ENCODE results near the gene EHBP1L1. TPM values are rescaled to one million over a fixed set of nuclear protein-coding genes. Genes with fewer than 3 reads are reported as not detected.
A peak's percentile ranks its signal among the peaks of the same experiment; 100 is the strongest.

The EHBP1L1 gene
- total RNA-seq, 1 experiment from 2014 or later = 19.6 TPM

DNA sequence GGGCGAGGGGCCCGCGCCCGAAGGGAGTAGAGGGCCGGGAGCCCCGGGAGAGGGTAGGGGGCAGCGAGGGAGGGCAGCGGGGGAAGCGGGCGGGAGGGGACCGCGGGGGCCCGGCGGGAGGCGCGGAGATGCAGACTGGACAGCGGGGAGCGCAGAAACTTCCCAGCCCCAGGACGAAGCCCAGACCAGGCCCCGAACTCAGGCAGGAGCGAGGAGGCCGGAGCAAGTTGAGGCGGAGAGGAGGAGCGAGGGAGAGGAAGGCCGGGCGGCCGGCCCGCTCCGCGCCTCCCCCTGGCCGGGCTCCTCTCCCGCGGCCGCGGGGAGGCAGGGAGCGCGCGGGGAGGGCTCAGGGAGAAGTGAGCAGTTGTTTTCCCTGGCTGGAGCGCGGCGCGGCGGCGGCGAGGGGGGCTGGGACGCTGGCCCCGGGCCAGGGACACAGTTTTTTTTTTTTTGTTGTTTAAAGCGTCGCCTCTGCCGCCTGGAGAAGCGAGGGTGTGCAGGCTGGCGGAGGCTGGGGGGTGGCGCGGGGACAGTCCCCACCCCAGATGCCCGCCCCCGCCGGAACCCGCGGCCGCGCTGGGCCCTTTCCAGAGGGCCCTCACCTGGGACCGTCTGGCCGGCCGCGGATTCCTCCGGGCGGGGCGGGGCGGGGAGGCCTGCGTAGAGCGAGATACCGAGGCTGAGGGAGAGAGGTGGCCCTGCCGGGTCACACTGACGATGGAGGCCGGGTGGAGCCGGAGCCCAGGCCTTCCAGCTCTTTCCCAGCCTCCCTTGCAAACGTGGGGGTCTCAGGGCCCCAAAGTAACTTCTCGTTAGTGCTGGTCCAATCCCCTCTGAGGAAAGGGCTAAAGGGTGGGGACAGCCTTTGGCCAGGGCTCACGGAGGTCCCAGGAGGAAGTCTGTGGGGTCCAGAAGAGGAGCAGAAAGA lies 17.6 kb upstream of the EHBP1L1 start, which contains the start of gene LTBP3:
TSS of gene LTBP3 (minus strand) at position 358 of the 928 bp plus-strand sequence. CDS start 400 bp downstream, outside the sequence.
- Mint-ChIP-seq H3K4me3 (ENCODE audit: unreplicated experiment) (peak within 1 kb of the TSS; percentile 75), H3K27me3 (ENCODE audit: insufficient read depth, unreplicated experiment) (no peaks in the 10 kb centered on the region), H3K4me1 (ENCODE audit: low read depth, unreplicated experiment) (peaks cover 41% of the 10 kb centered on the region), H3K27ac (ENCODE audit: unreplicated experiment) (peak within 1 kb of the TSS; percentile 61), H3K9me3 (ENCODE audit: unreplicated experiment) (no peaks in the 10 kb centered on the region), H3K36me3 (ENCODE audit: insufficient read depth, unreplicated experiment) (peaks cover 19% of the 10 kb centered on the region)
- ChIA-PET POLR2A (interaction anchor here (0.6 to 1.3 kb wide), 2 partner anchors 14 to 33 kb away, joined by 3 to 4 read pairs; partner anchors contain the start of genes FAM89B and SCYL1), CTCF (interaction anchor here (0.9 kb wide), 1 partner anchor 14 kb away, joined by 3 read pairs; the partner anchor contains the start of gene FAM89B)
- peak within 1 kb of the TSS; percentile 70 for H3K4me3 ChIP-seq (ENCODE audit: low read depth, low read length)
- intact Hi-C loops (cut with micrococcal nuclease; ENCODE audit: unreplicated experiment) = loop anchor here (1.0 kb wide), 1 partner anchor 12 kb away; the partner anchor contains the start of gene ZNRD2
- BruUV-seq (replicated peaks) = no TSS peak
- H3K9me3 ChIP-seq = no peaks in the 10 kb centered on the region
- DNase-seq = peak; percentile 82 to 85
- peaks cover 57% of the 10 kb centered on the region for H3K4me1 ChIP-seq
- TF ChIP-seq, protein P1, sequence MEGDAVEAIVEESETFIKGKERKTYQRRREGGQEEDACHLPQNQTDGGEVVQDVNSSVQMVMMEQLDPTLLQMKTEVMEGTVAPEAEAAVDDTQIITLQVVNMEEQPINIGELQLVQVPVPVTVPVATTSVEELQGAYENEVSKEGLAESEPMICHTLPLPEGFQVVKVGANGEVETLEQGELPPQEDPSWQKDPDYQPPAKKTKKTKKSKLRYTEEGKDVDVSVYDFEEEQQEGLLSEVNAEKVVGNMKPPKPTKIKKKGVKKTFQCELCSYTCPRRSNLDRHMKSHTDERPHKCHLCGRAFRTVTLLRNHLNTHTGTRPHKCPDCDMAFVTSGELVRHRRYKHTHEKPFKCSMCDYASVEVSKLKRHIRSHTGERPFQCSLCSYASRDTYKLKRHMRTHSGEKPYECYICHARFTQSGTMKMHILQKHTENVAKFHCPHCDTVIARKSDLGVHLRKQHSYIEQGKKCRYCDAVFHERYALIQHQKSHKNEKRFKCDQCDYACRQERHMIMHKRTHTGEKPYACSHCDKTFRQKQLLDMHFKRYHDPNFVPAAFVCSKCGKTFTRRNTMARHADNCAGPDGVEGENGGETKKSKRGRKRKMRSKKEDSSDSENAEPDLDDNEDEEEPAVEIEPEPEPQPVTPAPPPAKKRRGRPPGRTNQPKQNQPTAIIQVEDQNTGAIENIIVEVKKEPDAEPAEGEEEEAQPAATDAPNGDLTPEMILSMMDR (IDR thresholded peaks at IDR 0.05; ENCODE audit: insufficient read depth in 1 of 2, low read depth in 1 of 2, low read length in 1 of 2, severe bottlenecking in 1 of 2, unreplicated experiment in 1 of 2) = no peak
- no peaks in the 10 kb centered on the region for H3K36me3 ChIP-seq (ENCODE audit: control insufficient read depth, insufficient read depth, low read length)
- H3K27me3 ChIP-seq (replicated peaks; ENCODE audit: control insufficient read depth, insufficient read depth, low read length) = no peaks in the 10 kb centered on the region

DNA sequence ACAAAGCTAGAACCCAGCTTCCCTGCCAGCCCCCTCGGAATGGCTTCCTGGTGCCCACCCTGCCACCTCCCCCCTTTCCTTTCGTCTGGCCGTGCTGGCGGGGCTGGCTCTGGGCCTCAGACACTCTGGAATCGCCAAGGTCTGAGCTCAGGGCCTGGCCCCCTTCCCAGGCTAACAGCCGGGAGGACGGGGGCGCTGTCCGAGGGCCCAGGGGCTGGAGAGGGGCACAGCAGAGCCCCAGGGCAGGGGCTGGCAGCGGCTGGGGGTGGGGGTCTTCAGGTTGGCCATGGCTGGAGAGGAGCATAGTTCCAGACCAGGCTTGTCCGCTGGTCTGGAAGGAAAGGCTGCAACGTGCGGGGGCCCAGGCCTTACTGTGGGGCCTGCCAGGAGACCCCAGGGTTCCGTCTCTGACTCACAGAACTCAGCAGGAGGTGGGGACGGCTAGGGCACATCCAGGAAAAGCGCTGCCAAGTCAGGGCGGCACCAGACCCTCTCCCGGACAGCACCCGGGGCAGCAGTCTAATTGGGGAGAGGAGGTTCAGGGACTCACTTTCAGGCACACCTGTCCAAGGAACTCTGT lies 16.8 kb upstream of the EHBP1L1 start:
- CTCF ChIA-PET = interaction anchor here (0.9 kb wide), 1 partner anchor 14 kb away, joined by 3 read pairs; the partner anchor contains the start of gene FAM89B
- peak overlapping the region; percentile 61 for H3K27ac Mint-ChIP-seq (ENCODE audit: unreplicated experiment)
- Histone ChIP-seq H3K9me3 (no peaks in the 10 kb centered on the region), H3K27me3 (replicated peaks; ENCODE audit: control insufficient read depth, insufficient read depth, low read length) (no peaks in the 10 kb centered on the region), H3K4me3 (ENCODE audit: low read depth, low read length) (peak overlapping the region; percentile 70), H3K4me1 (peaks cover 57% of the 10 kb centered on the region), H3K36me3 (ENCODE audit: control insufficient read depth, insufficient read depth, low read length) (no peaks in the 10 kb centered on the region)
- H3K4me3 Mint-ChIP-seq (ENCODE audit: unreplicated experiment) = peak overlapping the region; percentile 75
- TSS peak; percentile 92 for BruUV-seq (replicated peaks)
- DNase-seq = no peak
- TF ChIP-seq, protein P1 (IDR thresholded peaks at IDR 0.05; ENCODE audit: insufficient read depth in 1 of 2, low read depth in 1 of 2, low read length in 1 of 2, severe bottlenecking in 1 of 2, unreplicated experiment in 1 of 2) = no peak
- intact Hi-C loops (cut with micrococcal nuclease; ENCODE audit: unreplicated experiment) = loop anchor here (1.0 kb wide), 1 partner anchor 11 kb away; the partner anchor contains the start of gene ZNRD2
- H3K27me3 Mint-ChIP-seq (ENCODE audit: insufficient read depth, unreplicated experiment) = no peaks in the 10 kb centered on the region
- H3K9me3 Mint-ChIP-seq (ENCODE audit: unreplicated experiment) = no peaks in the 10 kb centered on the region
- peaks cover 41% of the 10 kb centered on the region for H3K4me1 Mint-ChIP-seq (ENCODE audit: low read depth, unreplicated experiment)
- peaks cover 19% of the 10 kb centered on the region for H3K36me3 Mint-ChIP-seq (ENCODE audit: insufficient read depth, unreplicated experiment)
- POLR2A ChIA-PET = interaction anchor here (1.3 kb wide), 1 partner anchor 13 kb away, joined by 4 read pairs; the partner anchor contains the start of gene FAM89B

DNA sequence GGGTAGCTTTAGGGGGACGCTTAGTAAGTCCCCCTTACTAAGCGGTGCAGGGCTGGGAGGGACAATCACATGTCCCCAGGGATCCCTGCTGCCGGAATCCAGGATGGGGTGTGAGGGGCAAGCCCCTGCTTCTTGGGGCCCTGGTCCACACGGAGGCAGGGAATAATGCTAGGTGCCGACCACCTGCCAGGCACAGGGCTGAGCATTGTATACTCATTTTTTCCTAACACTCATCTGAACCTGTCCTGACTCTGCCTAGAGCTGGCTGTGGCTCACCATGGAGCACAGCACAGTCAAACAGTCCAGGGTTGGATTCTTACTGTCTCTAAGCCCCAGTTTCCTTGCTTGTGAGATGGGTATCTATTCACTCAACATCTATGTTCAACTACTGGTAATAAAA lies 16.3 kb upstream of the EHBP1L1 start:
- no peaks in the 10 kb centered on the region for H3K27me3 ChIP-seq (replicated peaks; ENCODE audit: control insufficient read depth, insufficient read depth, low read length)
- DNase-seq = no peak
- no peaks in the 10 kb centered on the region for H3K36me3 ChIP-seq (ENCODE audit: control insufficient read depth, insufficient read depth, low read length)
- TF ChIP-seq, protein P1 (IDR thresholded peaks at IDR 0.05; ENCODE audit: insufficient read depth in 1 of 2, low read depth in 1 of 2, low read length in 1 of 2, severe bottlenecking in 1 of 2, unreplicated experiment in 1 of 2) = no peak
- H3K36me3 Mint-ChIP-seq (ENCODE audit: insufficient read depth, unreplicated experiment) = peaks cover 19% of the 10 kb centered on the region
- H3K9me3 Mint-ChIP-seq (ENCODE audit: unreplicated experiment) = no peaks in the 10 kb centered on the region
- H3K27ac Mint-ChIP-seq (ENCODE audit: unreplicated experiment) = peak overlapping the region; percentile 61
- peaks cover 57% of the 10 kb centered on the region for H3K4me1 ChIP-seq
- CTCF ChIA-PET = interaction anchor here (0.9 to 1.2 kb wide), 2 partner anchors 11 to 34 kb away, joined by 3 to 4 read pairs; partner anchors contain the start of genes SCYL1 and ZNRD2
- POLR2A ChIA-PET = interaction anchor here (1.3 kb wide), 1 partner anchor 12 kb away, joined by 4 read pairs; the partner anchor contains the start of gene FAM89B
- intact Hi-C loops (cut with micrococcal nuclease; ENCODE audit: unreplicated experiment) = no loop called here
- BruUV-seq (replicated peaks) = no TSS peak
- peak overlapping the region; percentile 20 for H3K4me3 Mint-ChIP-seq (ENCODE audit: unreplicated experiment)
- no peak overlapping the region for H3K4me3 ChIP-seq (ENCODE audit: low read depth, low read length)
- peaks cover 39% of the 10 kb centered on the region for H3K4me1 Mint-ChIP-seq (ENCODE audit: low read depth, unreplicated experiment)
- no peaks in the 10 kb centered on the region for H3K27me3 Mint-ChIP-seq (ENCODE audit: insufficient read depth, unreplicated experiment)
- H3K9me3 ChIP-seq = no peaks in the 10 kb centered on the region
